Stimulated activated memory B cell treated with anti-CD40 and anti-IgM and Interleukin-4, amounts not matched to agents 10 μg/mL and 1 μg/mL and 100 μg/mL, for 72 hours (primary cell): ENCODE measurements around the gene TPSG1.

Experiments used
- ATAC-seq: fragments of 150-1000 bp; cut with Tn5 transposase; 2 replicates; pipeline ENCODE4 v1.10.0; 2021
- H3K27ac Mint-ChIP-seq: one replicate; pipeline ENCODE4 v1.8.0; 2022; ENCODE audit warnings: mild to moderate bottlenecking, mixed read lengths
- H3K27me3 Mint-ChIP-seq: one replicate; pipeline ENCODE4 v1.8.0; 2022; ENCODE audit warnings: mixed read lengths
- H3K36me3 Mint-ChIP-seq: one replicate; pipeline ENCODE4 v1.8.0; 2022; ENCODE audit warnings: mixed read lengths
- H3K4me1 Mint-ChIP-seq: one replicate; pipeline ENCODE4 v1.8.0; 2022; ENCODE audit warnings: mixed read lengths
- H3K4me3 Mint-ChIP-seq: one replicate; pipeline ENCODE4 v1.8.0; 2022; ENCODE audit warnings: mild to moderate bottlenecking, moderate library complexity, mixed read lengths
- H3K9me3 Mint-ChIP-seq: one replicate; pipeline ENCODE4 v1.8.0; 2022; ENCODE audit warnings: mixed read lengths

TPSG1 gene

DNA sequence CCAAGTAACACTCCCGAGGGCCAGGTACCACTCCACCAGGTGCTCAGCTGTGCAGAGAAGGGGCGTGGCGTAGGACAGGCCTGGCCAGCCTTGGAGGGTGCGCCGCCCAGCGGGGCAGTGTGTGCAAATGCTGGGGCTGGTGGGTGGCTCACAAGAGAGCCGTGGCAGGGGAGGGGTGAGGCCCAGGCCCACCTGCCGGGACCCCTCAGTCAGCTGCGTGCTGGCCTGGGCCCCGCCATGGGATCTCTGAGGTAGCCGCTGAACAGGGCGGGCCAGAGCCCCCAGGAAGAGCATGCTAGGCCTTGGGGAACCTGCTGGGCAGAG is 8.8 kb downstream of the TPSG1 start:
- no peaks in the 10 kb centered on the region for H3K4me1 Mint-ChIP-seq
- no peak overlapping the region for H3K4me3 Mint-ChIP-seq
- H3K9me3 Mint-ChIP-seq, result no peaks in the 10 kb centered on the region
- H3K27me3 Mint-ChIP-seq, result peaks cover 31% of the 10 kb centered on the region
- no peaks in the 10 kb centered on the region for H3K36me3 Mint-ChIP-seq
- ATAC-seq, result no peak
- no peak overlapping the region for H3K27ac Mint-ChIP-seq

DNA sequence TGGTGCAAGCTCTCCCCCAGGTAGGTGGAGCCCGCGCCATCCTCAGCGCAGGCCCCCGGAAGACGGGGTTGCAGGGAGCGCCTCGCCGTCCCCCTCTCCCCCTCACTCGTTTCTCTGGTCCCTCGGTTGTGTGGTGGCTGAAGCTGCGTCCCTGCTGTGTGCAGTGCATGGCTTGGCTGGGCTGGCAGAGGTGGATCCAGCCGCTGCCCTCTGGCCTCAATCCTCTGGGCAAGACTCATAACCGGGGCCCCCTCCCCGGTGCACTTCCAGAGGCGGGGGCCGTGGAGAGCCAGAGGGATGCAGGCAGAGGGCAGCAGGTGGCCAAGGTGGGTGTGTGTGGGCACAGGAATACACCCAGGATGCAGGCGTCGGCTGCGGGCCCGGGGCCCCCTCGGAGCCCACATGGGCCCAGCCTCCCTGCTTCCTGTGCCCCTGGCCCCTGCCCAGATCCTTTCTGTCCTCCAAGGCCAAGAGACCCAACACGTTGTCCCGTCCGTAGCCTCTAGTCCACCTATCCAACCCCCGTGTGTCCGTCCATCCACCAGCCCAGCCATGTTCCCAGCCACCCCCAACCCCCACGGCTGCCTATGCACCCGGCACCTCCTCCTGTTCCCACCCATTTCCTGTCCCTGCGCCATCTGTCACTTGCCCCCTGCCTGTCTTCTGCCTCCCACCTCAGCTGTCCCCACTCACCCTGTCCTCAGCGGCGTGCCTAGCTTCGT is 9.3 kb downstream of the TPSG1 start:
- Mint-ChIP-seq H3K9me3 (no peaks in the 10 kb centered on the region), H3K27me3 (peaks cover 29% of the 10 kb centered on the region), H3K36me3 (no peaks in the 10 kb centered on the region), H3K4me1 (no peaks in the 10 kb centered on the region), H3K4me3 (no peak overlapping the region), H3K27ac (no peak overlapping the region)
- ATAC-seq, result no peak

DNA sequence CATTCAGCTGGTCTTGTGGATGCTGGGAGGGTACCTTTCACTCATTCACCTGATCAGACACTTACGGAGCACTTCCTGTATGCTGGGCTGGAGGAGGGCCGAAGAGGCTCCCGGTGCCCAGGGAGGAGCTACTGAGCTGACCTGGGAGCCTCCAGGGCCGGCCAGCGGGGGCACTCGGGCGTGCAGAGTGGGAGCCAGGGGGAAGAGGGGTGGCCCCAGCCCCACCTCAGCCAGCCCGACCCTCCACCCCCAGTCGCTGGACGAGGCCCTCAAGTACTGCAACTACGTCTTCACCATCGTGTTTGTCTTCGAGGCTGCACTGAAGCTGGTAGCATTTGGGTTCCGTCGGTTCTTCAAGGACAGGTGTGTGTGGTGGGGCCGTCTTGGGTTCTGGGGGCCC is 10.3 kb downstream of the TPSG1 start:
- Mint-ChIP-seq H3K9me3 (no peaks in the 10 kb centered on the region), H3K27ac (no peak overlapping the region), H3K4me1 (no peaks in the 10 kb centered on the region), H3K4me3 (no peak overlapping the region), H3K27me3 (peaks cover 29% of the 10 kb centered on the region), H3K36me3 (no peaks in the 10 kb centered on the region)
- no peak for ATAC-seq

DNA sequence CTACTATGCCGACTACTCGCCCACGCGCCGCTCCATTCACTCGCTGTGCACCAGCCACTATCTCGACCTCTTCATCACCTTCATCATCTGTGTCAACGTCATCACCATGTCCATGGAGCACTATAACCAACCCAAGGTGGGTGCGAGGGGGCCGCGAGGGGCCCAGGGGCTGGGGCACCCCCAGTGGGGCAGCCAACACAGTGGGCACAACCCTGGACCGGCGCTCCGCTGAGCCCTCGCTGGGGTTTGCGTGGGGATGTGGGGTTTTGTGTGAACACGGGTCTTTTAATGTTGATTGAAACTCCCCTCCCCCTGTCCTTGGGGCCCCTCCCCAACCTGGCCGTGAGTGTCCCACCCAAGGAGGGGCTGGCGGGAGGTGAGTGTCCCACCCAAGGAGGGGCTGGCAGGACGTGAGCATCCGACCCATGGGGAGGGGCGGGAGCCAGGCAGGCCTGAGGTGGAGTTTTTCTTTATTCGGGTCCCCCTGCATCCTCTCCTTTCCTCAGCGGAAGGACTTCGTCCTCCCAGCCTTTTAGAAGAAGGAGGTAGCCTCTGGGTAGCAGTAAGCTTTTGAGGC is 11.2 kb downstream of the TPSG1 start:
- ATAC-seq, result no peak
- Mint-ChIP-seq H3K36me3 (no peaks in the 10 kb centered on the region), H3K4me1 (no peaks in the 10 kb centered on the region)

DNA sequence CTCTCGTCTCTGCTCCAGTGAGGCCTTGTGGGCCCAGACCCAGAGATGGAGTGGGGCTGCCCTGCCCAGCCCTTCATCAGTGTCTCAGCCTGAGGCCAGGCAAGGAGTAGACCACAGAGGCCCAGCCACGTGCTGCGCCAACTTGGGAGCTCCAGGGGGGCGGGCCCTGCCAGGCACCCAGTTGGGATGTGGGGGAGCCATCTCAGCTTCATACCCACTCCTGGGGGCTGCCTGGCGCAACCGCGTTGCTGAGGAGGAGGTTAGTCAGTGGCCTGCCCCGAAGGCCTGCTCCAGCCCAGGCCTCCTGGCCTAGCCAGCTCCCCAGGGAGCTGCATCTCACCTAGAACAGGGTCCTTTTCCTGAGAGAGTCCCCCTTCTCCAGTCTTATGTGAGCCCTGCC is 11.8 kb downstream of the TPSG1 start:
- Mint-ChIP-seq H3K4me1 (no peaks in the 10 kb centered on the region), H3K36me3 (no peaks in the 10 kb centered on the region), H3K27ac (no peak overlapping the region), H3K4me3 (no peak overlapping the region), H3K9me3 (no peaks in the 10 kb centered on the region), H3K27me3 (peaks cover 33% of the 10 kb centered on the region)
- ATAC-seq, result no peak

More for the DNA sequence above, 11.2 kb downstream of the TPSG1 start:
- Mint-ChIP-seq H3K27me3 (peaks cover 29% of the 10 kb centered on the region), H3K4me3 (no peak overlapping the region), H3K9me3 (no peaks in the 10 kb centered on the region), H3K27ac (no peak overlapping the region)

DNA sequence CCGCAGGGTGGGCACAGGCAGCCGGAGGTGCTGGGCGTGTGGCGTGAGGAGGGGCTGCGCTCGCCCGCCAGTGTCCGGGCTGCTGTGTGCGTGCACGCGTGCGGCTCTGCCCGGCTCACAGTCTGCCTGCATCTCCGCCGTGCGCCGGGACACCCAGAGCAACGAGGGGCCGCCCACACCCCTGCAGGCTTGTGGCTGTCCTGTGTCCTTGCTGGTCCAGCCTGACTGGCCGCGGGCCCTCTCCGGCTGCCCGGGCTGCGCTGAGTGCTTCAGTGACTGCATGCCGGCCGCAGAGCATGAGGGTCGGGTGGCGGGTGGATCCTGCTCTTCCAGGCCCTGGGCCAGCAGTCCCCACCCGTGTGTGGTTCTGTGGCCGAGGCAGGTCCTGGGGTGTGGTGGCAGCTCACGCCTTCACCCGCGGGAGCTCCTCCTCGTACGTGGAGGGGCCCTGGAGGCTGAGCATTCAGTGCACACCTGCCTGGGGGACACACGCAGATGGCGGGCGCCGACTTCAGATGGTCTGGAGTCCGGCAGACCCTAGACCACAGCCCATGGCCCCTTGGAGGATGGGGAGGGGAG is 12.4 kb downstream of the TPSG1 start:
- ATAC-seq, result no peak
- Mint-ChIP-seq H3K9me3 (no peaks in the 10 kb centered on the region), H3K27me3 (peaks cover 38% of the 10 kb centered on the region), H3K27ac (no peak overlapping the region), H3K4me1 (no peaks in the 10 kb centered on the region), H3K36me3 (no peaks in the 10 kb centered on the region), H3K4me3 (no peak overlapping the region)

DNA sequence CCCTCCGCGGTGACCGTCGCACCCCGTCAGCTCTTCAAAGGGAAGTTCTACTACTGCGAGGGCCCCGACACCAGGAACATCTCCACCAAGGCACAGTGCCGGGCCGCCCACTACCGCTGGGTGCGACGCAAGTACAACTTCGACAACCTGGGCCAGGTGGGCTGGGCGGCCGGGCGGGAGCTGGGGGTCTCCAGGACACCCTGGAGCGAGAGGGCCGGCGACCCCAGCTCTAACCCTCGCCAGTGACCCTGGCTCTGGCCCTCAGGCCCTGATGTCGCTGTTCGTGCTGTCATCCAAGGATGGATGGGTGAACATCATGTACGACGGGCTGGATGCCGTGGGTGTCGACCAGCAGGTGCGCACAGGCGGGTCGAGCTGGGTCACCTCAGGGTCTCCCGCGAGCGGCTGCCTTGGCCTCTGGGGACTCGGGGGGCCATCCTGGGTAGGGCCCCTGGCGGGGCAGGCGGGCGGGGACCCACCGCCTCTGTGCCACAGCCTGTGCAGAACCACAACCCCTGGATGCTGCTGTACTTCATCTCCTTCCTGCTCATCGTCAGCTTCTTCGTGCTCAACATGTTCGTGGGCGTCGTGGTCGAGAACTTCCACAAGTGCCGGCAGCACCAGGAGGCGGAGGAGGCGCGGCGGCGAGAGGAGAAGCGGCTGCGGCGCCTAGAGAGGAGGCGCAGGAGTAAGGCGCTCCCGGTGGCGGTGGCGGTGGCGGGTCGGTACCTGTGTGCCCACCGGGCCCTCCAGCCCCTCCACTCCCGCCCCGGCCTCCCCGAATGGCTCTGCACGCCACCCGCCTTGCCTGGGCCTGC is 13.4 kb downstream of the TPSG1 start:
- ATAC-seq, result no peak
- Mint-ChIP-seq H3K36me3 (no peaks in the 10 kb centered on the region), H3K9me3 (no peaks in the 10 kb centered on the region), H3K27me3 (peaks cover 45% of the 10 kb centered on the region), H3K4me1 (no peaks in the 10 kb centered on the region), H3K27ac (no peak overlapping the region), H3K4me3 (no peak overlapping the region)

DNA sequence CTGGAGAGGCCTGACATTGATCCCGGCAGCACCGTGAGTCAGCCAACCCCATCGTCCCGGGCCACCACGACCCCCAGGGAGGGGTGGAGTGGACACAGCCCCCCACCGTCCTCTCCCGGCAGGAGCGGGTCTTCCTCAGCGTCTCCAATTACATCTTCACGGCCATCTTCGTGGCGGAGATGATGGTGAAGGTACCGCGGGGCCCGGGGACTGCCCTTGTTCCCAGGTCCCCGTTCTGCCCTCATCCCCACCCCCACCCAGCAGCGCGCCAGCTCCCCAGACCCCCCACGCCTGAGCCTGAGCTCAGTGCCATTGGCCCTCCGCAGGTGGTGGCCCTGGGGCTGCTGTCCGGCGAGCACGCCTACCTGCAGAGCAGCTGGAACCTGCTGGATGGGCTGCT is 14.6 kb downstream of the TPSG1 start:
- ATAC-seq, result no peak
- Mint-ChIP-seq H3K4me1 (no peaks in the 10 kb centered on the region), H3K27ac (no peak overlapping the region), H3K4me3 (no peak overlapping the region), H3K9me3 (no peaks in the 10 kb centered on the region), H3K36me3 (no peaks in the 10 kb centered on the region), H3K27me3 (peaks cover 35% of the 10 kb centered on the region)

DNA sequence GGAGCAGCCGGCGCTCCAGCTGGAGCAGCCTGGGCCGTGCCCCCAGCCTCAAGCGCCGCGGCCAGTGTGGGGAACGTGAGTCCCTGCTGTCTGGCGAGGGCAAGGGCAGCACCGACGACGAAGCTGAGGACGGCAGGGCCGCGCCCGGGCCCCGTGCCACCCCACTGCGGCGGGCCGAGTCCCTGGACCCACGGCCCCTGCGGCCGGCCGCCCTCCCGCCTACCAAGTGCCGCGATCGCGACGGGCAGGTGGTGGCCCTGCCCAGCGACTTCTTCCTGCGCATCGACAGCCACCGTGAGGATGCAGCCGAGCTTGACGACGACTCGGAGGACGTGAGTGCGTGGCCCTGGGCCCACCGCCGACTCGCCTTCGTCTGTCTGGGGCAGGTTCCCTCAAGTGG is 16.0 kb downstream of the TPSG1 start:
- no peak for ATAC-seq
- Mint-ChIP-seq H3K27ac (no peak overlapping the region), H3K4me3 (no peak overlapping the region), H3K4me1 (no peaks in the 10 kb centered on the region), H3K36me3 (no peaks in the 10 kb centered on the region), H3K27me3 (peaks cover 25% of the 10 kb centered on the region), H3K9me3 (no peaks in the 10 kb centered on the region)

DNA sequence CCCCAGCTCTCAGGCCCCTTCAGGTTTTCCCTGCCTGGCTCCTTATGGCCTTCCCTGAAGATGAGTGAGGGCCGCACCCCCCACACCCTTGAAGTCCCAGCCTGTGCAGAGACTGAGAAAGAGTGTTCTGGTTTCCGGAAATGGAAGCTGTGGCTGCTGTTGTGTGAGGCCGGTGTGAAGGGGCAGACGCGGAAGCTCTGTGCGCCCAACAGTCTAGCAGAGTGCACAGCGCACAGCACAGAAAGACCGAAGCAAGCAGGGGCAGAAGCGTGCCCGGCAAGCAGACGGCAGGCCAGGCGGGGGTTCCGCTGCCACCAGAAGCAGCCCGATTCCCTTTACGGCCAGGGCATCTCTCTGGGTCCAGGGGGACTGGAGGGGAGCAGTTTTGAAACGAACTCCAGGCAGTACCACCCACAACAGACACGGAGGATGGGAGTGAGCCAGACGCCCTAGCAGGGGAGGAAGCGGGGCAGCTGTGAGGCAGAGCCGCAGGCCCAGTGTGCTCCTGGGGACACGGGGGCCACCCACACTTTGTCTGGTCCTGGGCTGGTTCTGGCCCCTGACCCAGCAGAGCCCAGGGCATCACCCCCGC is 16.7 kb downstream of the TPSG1 start:
- no peaks in the 10 kb centered on the region for H3K36me3 Mint-ChIP-seq
- no peaks in the 10 kb centered on the region for H3K4me1 Mint-ChIP-seq
- no peak overlapping the region for H3K27ac Mint-ChIP-seq
- ATAC-seq, result no peak
- peaks cover 25% of the 10 kb centered on the region for H3K27me3 Mint-ChIP-seq
- no peaks in the 10 kb centered on the region for H3K9me3 Mint-ChIP-seq
- no peak overlapping the region for H3K4me3 Mint-ChIP-seq

DNA sequence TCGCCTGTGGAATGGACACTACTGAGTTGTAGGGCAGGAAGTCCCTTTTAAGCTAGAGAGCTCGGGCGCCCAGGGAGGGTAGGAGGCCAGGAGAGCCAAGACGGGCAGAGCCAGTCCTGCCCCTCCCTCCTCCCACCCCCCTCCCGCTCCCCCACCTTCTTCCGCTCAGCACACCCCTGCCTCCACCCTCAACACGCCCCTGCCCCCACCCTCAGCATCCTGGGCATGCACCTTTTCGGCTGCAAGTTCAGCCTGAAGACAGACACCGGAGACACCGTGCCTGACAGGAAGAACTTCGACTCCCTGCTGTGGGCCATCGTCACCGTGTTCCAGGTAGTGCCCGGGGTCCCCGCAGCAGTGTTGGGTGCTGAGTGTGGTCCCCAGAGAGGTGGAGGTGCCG is 18.3 kb downstream of the TPSG1 start:
- no peaks in the 10 kb centered on the region for H3K36me3 Mint-ChIP-seq
- H3K27ac Mint-ChIP-seq, result no peak overlapping the region
- H3K4me1 Mint-ChIP-seq, result no peaks in the 10 kb centered on the region
- no peak for ATAC-seq
- H3K27me3 Mint-ChIP-seq, result peaks cover 27% of the 10 kb centered on the region
- no peaks in the 10 kb centered on the region for H3K9me3 Mint-ChIP-seq
- no peak overlapping the region for H3K4me3 Mint-ChIP-seq

DNA sequence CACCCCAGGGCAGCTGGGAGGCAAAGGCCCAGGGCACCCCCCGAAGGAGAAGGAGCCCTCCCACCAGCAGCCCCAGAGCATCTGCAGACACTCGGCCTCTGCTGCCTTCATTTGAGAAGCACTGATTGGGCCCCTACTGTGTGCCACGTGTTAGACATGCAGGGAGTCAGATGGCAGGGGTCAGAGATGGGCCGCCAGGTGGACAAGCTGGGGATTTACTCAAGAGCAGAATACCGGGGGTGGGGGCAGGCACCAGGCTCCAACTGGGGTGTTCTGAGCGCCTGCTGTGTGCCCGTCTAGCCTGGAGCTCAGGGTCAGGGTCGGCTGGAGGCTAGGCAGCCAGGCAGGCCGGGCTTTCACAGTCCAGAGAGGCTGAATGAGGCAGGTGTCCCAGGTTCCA is 18.7 kb downstream of the TPSG1 start:
- ATAC-seq, result no peak
- H3K36me3 Mint-ChIP-seq, result no peaks in the 10 kb centered on the region
- no peaks in the 10 kb centered on the region for H3K4me1 Mint-ChIP-seq
- H3K4me3 Mint-ChIP-seq, result no peak overlapping the region
- peaks cover 27% of the 10 kb centered on the region for H3K27me3 Mint-ChIP-seq
- H3K9me3 Mint-ChIP-seq, result no peaks in the 10 kb centered on the region
- no peak overlapping the region for H3K27ac Mint-ChIP-seq

DNA sequence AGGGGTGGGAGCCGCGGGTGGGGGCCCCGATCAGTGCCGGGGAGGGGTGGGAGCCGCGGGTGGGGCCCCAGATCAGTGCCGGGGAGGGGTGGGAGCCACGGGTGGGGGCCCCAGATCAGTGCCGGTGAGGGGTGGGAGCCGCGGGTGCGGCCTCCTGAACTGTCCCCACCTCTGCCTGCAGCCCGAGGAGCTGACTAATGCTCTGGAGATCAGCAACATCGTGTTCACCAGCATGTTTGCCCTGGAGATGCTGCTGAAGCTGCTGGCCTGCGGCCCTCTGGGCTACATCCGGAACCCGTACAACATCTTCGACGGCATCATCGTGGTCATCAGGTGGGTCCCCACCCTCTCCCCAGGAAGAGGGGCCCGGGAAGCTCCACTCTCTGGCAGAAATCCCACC is 20.1 kb downstream of the TPSG1 start:
- Mint-ChIP-seq H3K4me3 (no peak overlapping the region), H3K36me3 (no peaks in the 10 kb centered on the region), H3K9me3 (peaks cover under 1% of the 10 kb centered on the region), H3K27me3 (peaks cover 27% of the 10 kb centered on the region), H3K4me1 (no peaks in the 10 kb centered on the region), H3K27ac (no peak overlapping the region)
- no peak for ATAC-seq

DNA sequence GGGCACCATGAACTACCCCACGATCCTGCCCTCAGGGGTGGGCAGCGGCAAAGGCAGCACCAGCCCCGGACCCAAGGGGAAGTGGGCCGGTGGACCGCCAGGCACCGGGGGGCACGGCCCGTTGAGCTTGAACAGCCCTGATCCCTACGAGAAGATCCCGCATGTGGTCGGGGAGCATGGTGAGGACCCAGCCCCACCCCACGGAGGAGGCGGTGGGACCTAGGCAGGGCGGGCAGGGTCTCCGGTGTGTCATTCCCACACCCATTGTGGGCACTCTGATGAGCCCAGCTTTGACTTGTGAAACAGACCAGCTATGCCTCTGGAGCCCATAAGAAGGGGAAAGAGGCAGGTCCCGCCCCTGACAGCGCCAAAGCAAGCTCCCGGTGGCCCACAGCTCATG is 22.8 kb downstream of the TPSG1 start:
- H3K4me1 Mint-ChIP-seq, result no peaks in the 10 kb centered on the region
- peaks cover 4% of the 10 kb centered on the region for H3K9me3 Mint-ChIP-seq
- no peak overlapping the region for H3K4me3 Mint-ChIP-seq
- no peak for ATAC-seq
- H3K27me3 Mint-ChIP-seq, result peaks cover 14% of the 10 kb centered on the region
- no peaks in the 10 kb centered on the region for H3K36me3 Mint-ChIP-seq
- H3K27ac Mint-ChIP-seq, result no peak overlapping the region

DNA sequence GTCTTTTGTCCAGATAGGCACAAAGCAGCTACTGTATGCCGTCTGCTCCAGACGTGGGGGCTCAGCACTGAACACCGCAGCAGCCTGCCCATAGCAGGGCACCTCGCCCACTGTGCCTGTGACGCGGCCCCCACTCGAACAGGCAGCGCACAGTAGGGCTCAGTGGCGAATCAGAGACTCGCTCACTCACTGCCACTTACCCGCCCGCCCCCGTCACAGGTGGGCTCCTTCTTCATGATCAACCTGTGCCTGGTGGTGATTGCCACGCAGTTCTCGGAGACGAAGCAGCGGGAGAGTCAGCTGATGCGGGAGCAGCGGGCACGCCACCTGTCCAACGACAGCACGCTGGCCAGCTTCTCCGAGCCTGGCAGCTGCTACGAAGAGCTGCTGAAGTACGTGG is 23.6 kb downstream of the TPSG1 start:
- H3K27ac Mint-ChIP-seq, result no peak overlapping the region
- H3K27me3 Mint-ChIP-seq, result peaks cover 9% of the 10 kb centered on the region
- no peak overlapping the region for H3K4me3 Mint-ChIP-seq
- no peaks in the 10 kb centered on the region for H3K36me3 Mint-ChIP-seq
- no peak for ATAC-seq
- H3K9me3 Mint-ChIP-seq, result peaks cover 4% of the 10 kb centered on the region
- no peaks in the 10 kb centered on the region for H3K4me1 Mint-ChIP-seq
